Epithelial cell of proximal tubule (primary cell): Measurements from ENCODE around the gene HSPA1L. TPM values are rescaled to one million over a fixed set of nuclear protein-coding genes. Genes with fewer than 3 reads are reported as not detected.
A peak's percentile ranks its signal among the peaks of the same experiment; 100 is the strongest.
"Not testable (repeated sequence)": the region's sequence is repeated elsewhere in the genome, so short reads cannot be mapped to it uniquely, and the experiment has no call there.

Experiments used
- DNase-seq: peaks from one replicate; pipeline ENCODE4 v3.0.0-alpha.2; 2011; ENCODE audit warnings: low read depth
- H3K4me3 ChIP-seq: 2 replicates; pipeline ENCODE4 v1.5.1; 2011; ENCODE audit warnings: low read depth, mild to moderate bottlenecking, low read length
- total RNA-seq: library from RNA; depleted of rRNA; stranded (reverse); fragments of >200 nt; gene quantifications from 2 replicates; pipeline ENCODE4 v1.2.3, GENCODE V29; 2015
- TF ChIP-seq, protein P1 (sequence below): conservative IDR thresholded peaks from 2 replicates; pipeline ENCODE4 v1.5.1; 2012; ENCODE audit warnings: low read depth, mild to moderate bottlenecking, low read length

Gene HSPA1L
- total RNA-seq, 1 donor from 2014 or later, result 0.35 TPM

DNA sequence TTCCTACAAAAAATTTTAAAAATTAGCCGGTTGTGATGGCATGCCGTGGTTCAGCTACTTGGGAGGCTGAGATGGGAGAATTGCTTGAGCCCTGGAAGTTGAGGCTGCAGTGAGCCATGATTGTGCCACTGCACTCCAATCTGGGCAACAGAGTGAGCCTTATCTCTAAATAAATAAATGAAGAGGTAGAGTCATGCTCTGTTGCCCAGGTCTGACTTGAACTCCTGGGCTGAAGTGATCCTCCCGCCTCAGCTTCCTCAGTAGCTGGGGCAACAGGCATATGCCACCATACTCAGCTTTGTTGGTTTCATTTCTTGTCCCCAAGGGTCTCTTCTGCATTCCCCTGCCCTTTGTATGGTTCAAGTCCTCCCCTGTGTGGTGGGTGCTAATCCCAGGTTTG is 29.4 kb upstream of the HSPA1L start:
- no peak for DNase-seq
- TF ChIP-seq, protein P1, sequence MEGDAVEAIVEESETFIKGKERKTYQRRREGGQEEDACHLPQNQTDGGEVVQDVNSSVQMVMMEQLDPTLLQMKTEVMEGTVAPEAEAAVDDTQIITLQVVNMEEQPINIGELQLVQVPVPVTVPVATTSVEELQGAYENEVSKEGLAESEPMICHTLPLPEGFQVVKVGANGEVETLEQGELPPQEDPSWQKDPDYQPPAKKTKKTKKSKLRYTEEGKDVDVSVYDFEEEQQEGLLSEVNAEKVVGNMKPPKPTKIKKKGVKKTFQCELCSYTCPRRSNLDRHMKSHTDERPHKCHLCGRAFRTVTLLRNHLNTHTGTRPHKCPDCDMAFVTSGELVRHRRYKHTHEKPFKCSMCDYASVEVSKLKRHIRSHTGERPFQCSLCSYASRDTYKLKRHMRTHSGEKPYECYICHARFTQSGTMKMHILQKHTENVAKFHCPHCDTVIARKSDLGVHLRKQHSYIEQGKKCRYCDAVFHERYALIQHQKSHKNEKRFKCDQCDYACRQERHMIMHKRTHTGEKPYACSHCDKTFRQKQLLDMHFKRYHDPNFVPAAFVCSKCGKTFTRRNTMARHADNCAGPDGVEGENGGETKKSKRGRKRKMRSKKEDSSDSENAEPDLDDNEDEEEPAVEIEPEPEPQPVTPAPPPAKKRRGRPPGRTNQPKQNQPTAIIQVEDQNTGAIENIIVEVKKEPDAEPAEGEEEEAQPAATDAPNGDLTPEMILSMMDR, result no peak

GRCh38 chr6:31842053-31842452 is 27.0 kb upstream of the HSPA1L start:
- TF ChIP-seq, protein P1, result no peak
- H3K4me3 ChIP-seq, result no peak overlapping the region
- no peak for DNase-seq

More for the DNA sequence above, 29.4 kb upstream of the HSPA1L start:
- no peak overlapping the region for H3K4me3 ChIP-seq

DNA sequence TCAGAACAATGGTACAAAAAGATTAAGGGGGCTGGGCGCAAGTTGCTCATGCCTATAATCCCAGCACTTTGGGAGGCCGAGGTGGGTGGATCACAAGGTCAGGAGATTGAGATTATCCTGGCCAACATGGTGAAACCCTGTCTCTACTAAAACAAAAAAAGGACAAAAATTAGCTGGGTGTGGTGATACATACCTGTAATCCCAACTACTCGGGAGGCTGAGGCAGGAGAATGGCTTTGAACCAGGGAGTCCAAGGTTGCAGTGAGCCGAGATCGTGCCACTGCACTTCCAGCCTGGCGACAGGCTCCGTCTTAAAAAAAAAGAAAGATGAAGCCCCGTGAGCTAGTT is 24.7 kb upstream of the HSPA1L start:
- not testable (repeated sequence) for DNase-seq, H3K4me3 ChIP-seq

DNA sequence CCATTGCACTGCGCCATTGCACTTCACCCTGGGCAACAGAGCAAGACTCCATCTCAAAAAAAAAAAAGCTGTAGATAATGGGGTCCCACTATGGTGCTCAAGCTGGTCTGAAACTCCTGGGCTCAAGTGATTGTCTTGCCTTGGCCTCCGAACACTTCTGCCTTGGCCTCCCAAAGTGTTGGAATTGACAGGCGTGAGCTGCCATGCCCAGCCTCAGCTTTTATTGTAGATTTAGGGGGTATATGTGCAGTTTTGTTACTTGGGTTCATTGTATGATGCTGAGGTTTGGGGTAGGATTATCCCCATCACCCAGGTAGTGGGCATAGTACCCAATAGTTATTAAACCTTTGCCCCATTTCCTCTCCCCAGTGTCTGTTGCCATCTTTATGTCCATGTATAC is 23.9 kb upstream of the HSPA1L start:
- peak overlapping the region; percentile 88 for H3K4me3 ChIP-seq
- no peak for DNase-seq

GRCh38 chr6:31838114-31838553 is 23.1 kb upstream of the HSPA1L start:
- not testable (repeated sequence) for DNase-seq
- H3K4me3 ChIP-seq, result peak overlapping the region; percentile 88

More for the DNA sequence above, 23.9 kb upstream of the HSPA1L start:
- TF ChIP-seq, protein P1, result no peak

- peak overlapping the region; percentile 88 for H3K4me3 ChIP-seq
- DNase-seq, result no peak
- TF ChIP-seq, protein P1, result no peak
Observed at GRCh38 chr6:31837369-31838113, 22.5 kb upstream of the HSPA1L start.

- DNase-seq, result no peak
Observed at GRCh38 chr6:31836474-31837368, 21.6 kb upstream of the HSPA1L start.

More at GRCh38 chr6:31836474-31837368, 21.6 kb upstream of the HSPA1L start:
- peak overlapping the region; percentile 88 for H3K4me3 ChIP-seq
- TF ChIP-seq, protein P1, result peak; percentile 25
